Parathyroid adenoma (tissue), 2 donors: ENCODE measurements around the gene LHFPL6.

Source experiments
- H2AFZ ChIP-seq: fragments of 300-600 bp; sonication (generic); one replicate; pipeline ENCODE4 v1.7.0; 2017; ENCODE audit warnings: antibody characterized with exemption, mild to moderate bottlenecking
- H3K27ac ChIP-seq: fragments of 300-600 bp; sonication (generic); one replicate; pipeline ENCODE4 v1.7.0; 2017
- H3K27me3 ChIP-seq: fragments of 300-600 bp; sonication (generic); one replicate; pipeline ENCODE4 v1.7.0; 2017; ENCODE audit warnings: low read length; ENCODE audit not compliant: control insufficient read depth, insufficient read depth
- H3K36me3 ChIP-seq: fragments of 300-600 bp; sonication (generic); one replicate; pipeline ENCODE4 v1.7.0; 2017; ENCODE audit warnings: low read length; ENCODE audit not compliant: control insufficient read depth, insufficient read depth
- H3K4me1 ChIP-seq: fragments of 300-600 bp; sonication (generic); one replicate; pipeline ENCODE4 v1.7.0; 2017; ENCODE audit warnings: control low read depth
- H3K4me2 ChIP-seq: fragments of 300-600 bp; sonication (generic); one replicate; pipeline ENCODE4 v1.7.0; 2017; ENCODE audit warnings: low read length
- H3K4me3 ChIP-seq: fragments of 300-600 bp; sonication (generic); one replicate; pipeline ENCODE4 v1.7.0; 2017; ENCODE audit warnings: low read depth, low read length
- H3K79me2 ChIP-seq: fragments of 300-600 bp; sonication (generic); one replicate; pipeline ENCODE4 v1.7.0; 2017; ENCODE audit warnings: control low read depth
- H3K9ac ChIP-seq: fragments of 300-600 bp; sonication (generic); one replicate; pipeline ENCODE4 v1.7.0; 2017; ENCODE audit warnings: mild to moderate bottlenecking
- H3K9me3 ChIP-seq: fragments of 300-600 bp; sonication (generic); one replicate; pipeline ENCODE4 v1.7.0; 2017; ENCODE audit warnings: low read length; ENCODE audit not compliant: control insufficient read depth
- CTCF ChIP-seq: fragments of 300-600 bp; sonication (generic); IDR thresholded peaks from one replicate; pipeline ENCODE4 v1.7.0; 2017; ENCODE audit warnings: antibody characterized with exemption, mild to moderate bottlenecking
- donor health status: primary hyperparathyroidism.

LHFPL6 gene

GRCh38 chr13:39565036-39565949 lies 37.7 kb downstream of the LHFPL6 start:
- TF ChIP-seq CTCF, result no peak
- H3K36me3 ChIP-seq, result no peaks in the 10 kb centered on the region
- H3K4me2 ChIP-seq, result no peak overlapping the region
- H3K4me1 ChIP-seq, result no peaks in the 10 kb centered on the region
- H3K79me2 ChIP-seq, result no peaks in the 10 kb centered on the region
- H3K9ac ChIP-seq, result no peak overlapping the region
- H3K9me3 ChIP-seq, result no peaks in the 10 kb centered on the region
- H3K4me3 ChIP-seq, result no peak overlapping the region
- H3K27me3 ChIP-seq, result no peaks in the 10 kb centered on the region
- no peak overlapping the region for H2AFZ ChIP-seq
- no peak overlapping the region for H3K27ac ChIP-seq

- H3K9me3 ChIP-seq, result no peaks in the 10 kb centered on the region
- no peaks in the 10 kb centered on the region for H3K27me3 ChIP-seq
- no peaks in the 10 kb centered on the region for H3K4me1 ChIP-seq
- TF ChIP-seq CTCF, result no peak
- H3K4me2 ChIP-seq, result no peak overlapping the region
- H3K36me3 ChIP-seq, result no peaks in the 10 kb centered on the region
- H3K79me2 ChIP-seq, result no peaks in the 10 kb centered on the region
- H3K4me3 ChIP-seq, result no peak overlapping the region
- H3K9ac ChIP-seq, result no peak overlapping the region
- no peak overlapping the region for H3K27ac ChIP-seq
- H2AFZ ChIP-seq, result no peak overlapping the region
Measured at GRCh38 chr13:39563470-39563735, 39.6 kb downstream of the LHFPL6 start.

- Histone ChIP-seq H3K4me3 (no peak overlapping the region), H3K4me1 (no peaks in the 10 kb centered on the region), H3K9me3 (no peaks in the 10 kb centered on the region), H2AFZ (no peak overlapping the region), H3K4me2 (no peak overlapping the region), H3K9ac (no peak overlapping the region), H3K27me3 (no peaks in the 10 kb centered on the region), H3K36me3 (no peaks in the 10 kb centered on the region), H3K79me2 (no peaks in the 10 kb centered on the region), H3K27ac (no peak overlapping the region)
- no peak for TF ChIP-seq CTCF
Measured at GRCh38 chr13:39561971-39562370, 41.0 kb downstream of the LHFPL6 start.

GRCh38 chr13:39559847-39560246 lies 43.1 kb downstream of the LHFPL6 start:
- H3K4me1 ChIP-seq, result no peaks in the 10 kb centered on the region
- H3K79me2 ChIP-seq, result no peaks in the 10 kb centered on the region
- no peaks in the 10 kb centered on the region for H3K36me3 ChIP-seq
- no peak overlapping the region for H3K27ac ChIP-seq
- H3K27me3 ChIP-seq, result no peaks in the 10 kb centered on the region
- TF ChIP-seq CTCF, result no peak
- H3K4me3 ChIP-seq, result no peak overlapping the region
- H3K9me3 ChIP-seq, result no peaks in the 10 kb centered on the region
- no peak overlapping the region for H3K4me2 ChIP-seq
- H2AFZ ChIP-seq, result no peak overlapping the region
- H3K9ac ChIP-seq, result no peak overlapping the region
